ENCODE results near the gene BCL11B.

BCL11B gene

GRCh38 chr14:99173506-99173905, 98.5 kb downstream of the BCL11B start:
- no peaks in the 10 kb centered on the region for H3K9me3 ChIP-seq (ENCODE audit: control insufficient read depth, insufficient read depth, low read length)
- no peak overlapping the region for H3K9ac ChIP-seq (ENCODE audit: low read depth, low read length)
- no peaks in the 10 kb centered on the region for H3K36me3 ChIP-seq (ENCODE audit: insufficient read depth, low read length)
- H3K4me1 ChIP-seq (ENCODE audit: insufficient read depth, low read length) = peaks cover 4% of the 10 kb centered on the region

- no peak overlapping the region for H3K9ac ChIP-seq (ENCODE audit: low read depth, low read length)
These were observed 98.9 kb downstream of the BCL11B start for GRCh38 chr14:99173086-99173485.

GRCh38 chr14:99171396-99171795, 100.6 kb downstream of the BCL11B start:
- H3K4me1 ChIP-seq (ENCODE audit: insufficient read depth, low read length) = peaks cover 4% of the 10 kb centered on the region
- peaks cover 1% of the 10 kb centered on the region; the same call in 1 of the 2 replicates for H3K9me3 ChIP-seq (ENCODE audit: control insufficient read depth, insufficient read depth, low read length)
- H3K36me3 ChIP-seq (ENCODE audit: insufficient read depth, low read length) = no peaks in the 10 kb centered on the region
- H3K9ac ChIP-seq (ENCODE audit: low read depth, low read length) = no peak overlapping the region

More at GRCh38 chr14:99173086-99173485, 98.9 kb downstream of the BCL11B start:
- Histone ChIP-seq H3K4me1 (ENCODE audit: insufficient read depth, low read length) (peaks cover 4% of the 10 kb centered on the region), H3K36me3 (ENCODE audit: insufficient read depth, low read length) (no peaks in the 10 kb centered on the region), H3K9me3 (ENCODE audit: control insufficient read depth, insufficient read depth, low read length) (no peaks in the 10 kb centered on the region)

DNA sequence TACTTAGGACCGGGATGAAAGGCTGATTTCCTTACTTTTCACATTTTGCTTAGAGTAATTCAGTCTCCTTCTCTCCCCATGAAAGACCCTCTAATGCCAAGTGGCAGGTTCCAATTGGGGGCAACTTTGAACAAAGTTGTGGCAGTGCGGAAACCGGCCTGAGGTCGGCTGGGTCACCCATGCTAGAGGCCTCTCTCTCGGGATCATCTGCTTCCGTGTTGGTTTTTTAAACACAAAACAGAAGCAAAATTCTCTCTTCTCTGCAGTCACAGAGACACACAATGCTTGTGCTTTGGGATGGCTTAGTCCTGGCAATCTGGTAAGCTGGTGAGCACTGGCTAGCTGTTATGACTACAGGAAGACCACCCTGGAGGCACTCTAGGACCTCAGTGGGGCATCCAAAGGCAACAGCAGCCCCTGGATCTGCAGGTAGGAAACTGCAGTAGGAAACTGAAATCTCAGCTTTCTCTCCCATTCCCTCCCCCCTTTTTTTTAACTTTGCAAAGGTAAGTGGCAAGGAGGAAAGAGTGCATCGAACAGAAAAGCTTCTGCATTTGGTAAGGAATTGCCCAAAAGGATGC, 102.1 kb downstream of the BCL11B start:
- Histone ChIP-seq H3K4me1 (ENCODE audit: insufficient read depth, low read length) (peaks cover 4% of the 10 kb centered on the region), H3K36me3 (ENCODE audit: insufficient read depth, low read length) (no peaks in the 10 kb centered on the region), H3K9ac (ENCODE audit: low read depth, low read length) (no peak overlapping the region), H3K9me3 (ENCODE audit: control insufficient read depth, insufficient read depth, low read length) (peaks cover 2% of the 10 kb centered on the region; the same call in 1 of the 2 replicates)

DNA sequence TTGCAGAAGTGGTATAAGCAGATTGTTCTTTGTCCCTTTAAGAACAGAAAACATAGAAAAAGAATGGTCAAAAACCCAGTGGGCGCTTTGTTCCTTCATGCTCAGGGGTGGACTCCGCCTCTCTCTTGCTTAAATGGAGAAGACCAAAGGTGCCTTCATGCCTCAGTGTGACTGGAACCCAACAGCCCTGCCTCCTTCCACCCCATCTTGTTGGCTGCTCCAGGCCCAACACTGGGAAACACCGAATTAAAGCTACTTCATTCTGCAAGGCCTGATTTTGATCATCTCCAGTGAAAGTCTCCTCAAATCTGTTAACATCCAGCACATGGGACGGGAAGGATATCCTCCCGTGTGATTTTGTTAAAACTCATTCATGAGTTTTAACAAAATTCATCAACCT, 103.7 kb downstream of the BCL11B start:
- peaks cover 4% of the 10 kb centered on the region for H3K4me1 ChIP-seq (ENCODE audit: insufficient read depth, low read length)
- no peak overlapping the region for H3K9ac ChIP-seq (ENCODE audit: low read depth, low read length)
- peaks cover 2% of the 10 kb centered on the region; the same call in 1 of the 2 replicates for H3K9me3 ChIP-seq (ENCODE audit: control insufficient read depth, insufficient read depth, low read length)
- H3K36me3 ChIP-seq (ENCODE audit: insufficient read depth, low read length) = no peaks in the 10 kb centered on the region

DNA sequence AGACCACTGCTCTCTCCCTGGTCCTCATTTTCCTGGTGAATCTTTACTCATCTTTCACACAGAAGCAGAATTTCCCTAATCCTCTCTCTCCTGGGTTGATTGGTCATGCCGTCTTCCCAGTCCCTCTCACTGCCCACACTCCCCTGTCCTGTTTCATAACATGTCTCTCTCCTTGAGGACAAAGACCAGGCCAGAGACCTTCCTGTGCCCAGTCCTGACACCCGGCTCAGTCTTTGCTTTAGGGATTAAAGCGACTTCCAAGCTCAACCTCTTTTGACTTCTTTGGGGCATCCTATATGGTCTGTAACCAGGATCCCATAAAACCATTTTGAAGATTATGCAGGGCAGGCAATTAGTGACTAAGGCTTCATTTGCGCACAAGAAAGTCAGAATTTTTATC, 105.5 kb downstream of the BCL11B start:
- H3K36me3 ChIP-seq (ENCODE audit: insufficient read depth, low read length) = no peaks in the 10 kb centered on the region
- peaks cover 4% of the 10 kb centered on the region for H3K4me1 ChIP-seq (ENCODE audit: insufficient read depth, low read length)
- no peak overlapping the region for H3K9ac ChIP-seq (ENCODE audit: low read depth, low read length)
- peaks cover 2% of the 10 kb centered on the region; the same call in 1 of the 2 replicates for H3K9me3 ChIP-seq (ENCODE audit: control insufficient read depth, insufficient read depth, low read length)

DNA sequence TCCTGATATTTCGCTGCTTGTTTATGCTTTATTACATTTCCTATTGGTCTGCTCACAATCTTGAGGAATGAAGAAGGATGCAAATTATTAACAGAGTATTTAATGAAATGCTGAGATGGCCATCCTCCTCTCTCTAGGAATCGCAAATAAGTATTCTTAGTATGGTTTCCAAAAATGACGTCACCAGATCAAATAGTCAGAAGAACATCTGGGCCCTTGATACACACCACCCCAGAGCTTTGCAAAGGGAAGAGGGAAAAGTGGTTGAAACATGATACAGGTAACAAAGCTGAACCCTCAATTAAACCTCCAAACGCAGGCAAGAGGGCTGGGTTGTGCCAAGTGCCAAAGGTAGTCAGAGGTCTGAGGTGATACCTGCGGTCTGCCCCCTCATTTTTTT, 107.3 kb downstream of the BCL11B start:
- peaks cover 2% of the 10 kb centered on the region; the same call in 1 of the 2 replicates for H3K9me3 ChIP-seq (ENCODE audit: control insufficient read depth, insufficient read depth, low read length)
- H3K4me1 ChIP-seq (ENCODE audit: insufficient read depth, low read length) = peaks cover 2% of the 10 kb centered on the region
- no peaks in the 10 kb centered on the region for H3K36me3 ChIP-seq (ENCODE audit: insufficient read depth, low read length)
- no peak overlapping the region for H3K9ac ChIP-seq (ENCODE audit: low read depth, low read length)

- no peaks in the 10 kb centered on the region for H3K4me1 ChIP-seq (ENCODE audit: insufficient read depth, low read length)
- H3K9me3 ChIP-seq (ENCODE audit: control insufficient read depth, insufficient read depth, low read length) = peaks cover 2% of the 10 kb centered on the region; the same call in 1 of the 2 replicates
These were observed 108.6 kb downstream of the BCL11B start for GRCh38 chr14:99163446-99163845.

GRCh38 chr14:99159341-99160340, 112.4 kb downstream of the BCL11B start:
- no peak overlapping the region for H3K9ac ChIP-seq (ENCODE audit: low read depth, low read length)
- no peaks in the 10 kb centered on the region for H3K4me1 ChIP-seq (ENCODE audit: insufficient read depth, low read length)
- no peaks in the 10 kb centered on the region for H3K9me3 ChIP-seq (ENCODE audit: control insufficient read depth, insufficient read depth, low read length)
- H3K36me3 ChIP-seq (ENCODE audit: insufficient read depth, low read length) = no peaks in the 10 kb centered on the region

More at GRCh38 chr14:99163446-99163845, 108.6 kb downstream of the BCL11B start:
- Histone ChIP-seq H3K36me3 (ENCODE audit: insufficient read depth, low read length) (no peaks in the 10 kb centered on the region), H3K9ac (ENCODE audit: low read depth, low read length) (no peak overlapping the region)

- no peak overlapping the region for H3K9ac ChIP-seq (ENCODE audit: low read depth, low read length)
These were observed 113.3 kb downstream of the BCL11B start for GRCh38 chr14:99158646-99159165.

DNA sequence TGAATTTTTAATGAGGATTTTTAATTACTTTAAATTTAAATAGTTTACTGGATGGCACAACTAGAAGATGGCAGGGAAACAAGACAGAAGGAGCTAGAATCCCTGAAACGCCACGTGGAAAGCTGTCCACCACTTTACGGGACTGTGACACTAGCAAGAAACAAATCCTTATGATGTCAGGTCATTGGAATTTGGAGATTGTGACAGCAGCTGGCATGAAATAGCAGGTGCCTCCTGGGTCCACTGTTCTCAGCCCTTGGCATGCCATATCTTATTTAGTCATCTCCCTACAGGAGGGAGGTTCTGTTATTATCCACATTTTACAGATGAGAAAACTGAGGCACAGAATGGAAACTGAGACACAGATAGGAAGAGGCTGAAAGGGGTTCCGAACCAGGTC, 113.8 kb downstream of the BCL11B start:
- no peaks in the 10 kb centered on the region for H3K4me1 ChIP-seq (ENCODE audit: insufficient read depth, low read length)
- H3K9ac ChIP-seq (ENCODE audit: low read depth, low read length) = no peak overlapping the region
- no peaks in the 10 kb centered on the region for H3K9me3 ChIP-seq (ENCODE audit: control insufficient read depth, insufficient read depth, low read length)
- no peaks in the 10 kb centered on the region for H3K36me3 ChIP-seq (ENCODE audit: insufficient read depth, low read length)

More at GRCh38 chr14:99158646-99159165, 113.3 kb downstream of the BCL11B start:
- Histone ChIP-seq H3K9me3 (ENCODE audit: control insufficient read depth, insufficient read depth, low read length) (no peaks in the 10 kb centered on the region), H3K36me3 (ENCODE audit: insufficient read depth, low read length) (no peaks in the 10 kb centered on the region), H3K4me1 (ENCODE audit: insufficient read depth, low read length) (no peaks in the 10 kb centered on the region)

GRCh38 chr14:99157676-99158075, 114.3 kb downstream of the BCL11B start:
- Histone ChIP-seq H3K9me3 (ENCODE audit: control insufficient read depth, insufficient read depth, low read length) (no peaks in the 10 kb centered on the region), H3K4me1 (ENCODE audit: insufficient read depth, low read length) (no peaks in the 10 kb centered on the region), H3K36me3 (ENCODE audit: insufficient read depth, low read length) (no peaks in the 10 kb centered on the region), H3K9ac (ENCODE audit: low read depth, low read length) (no peak overlapping the region)

DNA sequence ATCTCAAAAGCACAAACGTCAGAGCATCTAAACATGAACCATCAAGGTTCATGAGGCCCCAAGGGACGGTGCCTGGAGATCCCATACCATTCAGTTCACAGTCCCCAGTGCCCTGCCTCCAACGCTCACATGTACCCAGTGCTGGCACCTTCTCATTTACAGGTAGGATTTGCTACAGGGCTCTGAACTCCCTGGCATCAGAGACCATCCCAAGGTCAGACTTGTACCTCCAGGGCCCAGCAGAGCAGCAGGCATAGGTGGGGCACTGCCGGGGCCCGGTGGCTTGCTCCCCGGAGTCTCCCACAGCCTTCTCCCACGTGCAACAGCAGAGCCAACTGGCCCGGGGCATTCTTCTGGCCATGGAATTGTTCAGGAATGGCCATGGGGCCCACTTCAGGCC, 114.8 kb downstream of the BCL11B start:
- no peaks in the 10 kb centered on the region for H3K36me3 ChIP-seq (ENCODE audit: insufficient read depth, low read length)
- H3K9ac ChIP-seq (ENCODE audit: low read depth, low read length) = no peak overlapping the region
- H3K4me1 ChIP-seq (ENCODE audit: insufficient read depth, low read length) = no peaks in the 10 kb centered on the region
- H3K9me3 ChIP-seq (ENCODE audit: control insufficient read depth, insufficient read depth, low read length) = no peaks in the 10 kb centered on the region

GRCh38 chr14:99156814-99157213, 115.2 kb downstream of the BCL11B start:
- no peaks in the 10 kb centered on the region for H3K4me1 ChIP-seq (ENCODE audit: insufficient read depth, low read length)
- H3K36me3 ChIP-seq (ENCODE audit: insufficient read depth, low read length) = no peaks in the 10 kb centered on the region
- H3K9ac ChIP-seq (ENCODE audit: low read depth, low read length) = no peak overlapping the region
- no peaks in the 10 kb centered on the region for H3K9me3 ChIP-seq (ENCODE audit: control insufficient read depth, insufficient read depth, low read length)

Data from ES-I3 (cell line).